B cell (primary cell): Measurements from ENCODE around the gene VAV3. TPM values are rescaled to one million over a fixed set of nuclear protein-coding genes. Genes with fewer than 3 reads are reported as not detected.

Experiments used
- ATAC-seq: fragments of 200-7000 bp; cut with Tn5 transposase; one replicate; pipeline ENCODE4 v1.10.0; 2021; ENCODE audit warnings: low read depth, mild to moderate bottlenecking, moderate number of reproducible peaks, moderate library complexity
- CTCF ChIA-PET: fragments of 350-600 bp; sonication (Branson Sonifier 250); formaldehyde crosslinking; loops from one replicate; lab custom pipeline; 2021; ENCODE audit warnings: antibody characterized with exemption, inconsistent platforms; lab: Charles Lee
- POLR2A ChIA-PET: fragments of 350-600 bp; sonication (Branson Sonifier 250); formaldehyde crosslinking; loops from one replicate; lab custom pipeline; 2021; ENCODE audit warnings: antibody characterized with exemption; lab: Charles Lee
- DNase-seq: peaks from one replicate; pipeline ENCODE4 v3.0.0; 2013
- H2AFZ ChIP-seq: 2 replicates; pipeline ENCODE4 v1.6.1; 2012; ENCODE audit warnings: mild to moderate bottlenecking, low read depth, low read length; ENCODE audit not compliant: insufficient read depth, poor library complexity, severe bottlenecking
- H3K27ac ChIP-seq, 2 donors: 1 replicate in 1 of 2; 2 replicates in 1 of 2; pipeline ENCODE4 v1.5.1; 2012 to 2013; ENCODE audit warnings: low read length in 2 of 2, mild to moderate bottlenecking in 2 of 2, moderate library complexity in 1 of 2
- H3K27me3 ChIP-seq, 4 experiments: fragments of 200-600 bp in 1 of 4; sonication (generic) in 1 of 4; replicated peaks in 1 of 4; 1 replicate in 2 of 4; 2 replicates in 2 of 4; pipeline versions ENCODE4 v1.6.1 to v1.7.0; 2013 to 2016; ENCODE audit warnings: low read length in 3 of 4, mild to moderate bottlenecking in 2 of 4, mixed read lengths in 1 of 4, moderate library complexity in 1 of 4; ENCODE audit not compliant: insufficient read depth in 4 of 4, control insufficient read depth in 3 of 4; ENCODE audit errors: control extremely low read depth in 1 of 4
- H3K36me3 ChIP-seq, 2 experiments: replicated peaks in 1 of 2; 1 replicate in 1 of 2; 2 replicates in 1 of 2; pipeline versions ENCODE4 v1.6.1 to v1.7.1; 2013; ENCODE audit warnings: low read length in 1 of 2; ENCODE audit not compliant: insufficient read depth in 2 of 2, control insufficient read depth in 1 of 2; ENCODE audit errors: control extremely low read depth in 1 of 2, extremely low read depth in 1 of 2
- H3K4me1 ChIP-seq, 2 donors: fragments of 200-600 bp in 1 of 2; sonication (generic) in 1 of 2; 1 replicate in 1 of 2; 2 replicates in 1 of 2; pipeline versions ENCODE4 v1.5.1 to v1.6.1; 2013 to 2017; ENCODE audit warnings: low read length in 2 of 2; ENCODE audit not compliant: control insufficient read depth in 2 of 2, insufficient read depth in 2 of 2
- H3K4me2 ChIP-seq: replicated peaks from 2 replicates; pipeline ENCODE3; 2012; ENCODE audit warnings: mild to moderate bottlenecking, low read depth, low read length; ENCODE audit not compliant: poor library complexity, severe bottlenecking
- H3K4me3 ChIP-seq, 5 experiments: fragments of 200-600 bp in 1 of 5; sonication (generic) in 1 of 5; 1 replicate in 3 of 5; 2 replicates in 2 of 5; pipeline versions ENCODE4 v1.5.1 to v1.7.0; 2011 to 2016; ENCODE audit warnings: low read length in 4 of 5, mild to moderate bottlenecking in 4 of 5, low read depth in 2 of 5, control low read depth in 1 of 5, moderate library complexity in 1 of 5; ENCODE audit not compliant: insufficient read depth in 1 of 5; ENCODE audit errors: control extremely low read depth in 1 of 5, extremely low read depth in 1 of 5
- H3K79me2 ChIP-seq: fragments of 200-600 bp; sonication (generic); one replicate; pipeline ENCODE4 v1.6.0; 2016; ENCODE audit warnings: low read length; ENCODE audit not compliant: control insufficient read depth, insufficient read depth
- H3K9ac ChIP-seq: fragments of 200-600 bp; sonication (generic); 2 replicates; pipeline ENCODE4 v1.6.1; 2017; ENCODE audit warnings: mild to moderate bottlenecking, low read length, moderate library complexity
- H3K9me3 ChIP-seq, 3 donors: one replicate each; pipeline versions ENCODE4 v1.6.1 to v1.7.1; 2013; ENCODE audit warnings: low read length in 2 of 3; ENCODE audit not compliant: control insufficient read depth in 2 of 3, insufficient read depth in 1 of 3; ENCODE audit errors: control extremely low read depth in 1 of 3
- H4K20me1 ChIP-seq: 2 replicates; pipeline ENCODE4 v1.6.0; 2012; ENCODE audit warnings: mild to moderate bottlenecking, low read length; ENCODE audit not compliant: insufficient read depth, control insufficient read depth, poor library complexity, severe bottlenecking
- H3K27ac Mint-ChIP-seq: one replicate; pipeline ENCODE4 v1.8.0; 2021; ENCODE audit warnings: mixed read lengths
- H3K27me3 Mint-ChIP-seq: one replicate; pipeline ENCODE4 v1.8.0; 2021; ENCODE audit warnings: mixed read lengths
- H3K4me1 Mint-ChIP-seq: one replicate; pipeline ENCODE4 v1.8.0; 2021; ENCODE audit warnings: mixed read lengths
- H3K4me3 Mint-ChIP-seq: one replicate; pipeline ENCODE4 v1.8.0; 2021; ENCODE audit warnings: mixed read lengths
- H3K9me3 Mint-ChIP-seq: one replicate; pipeline ENCODE4 v1.8.0; 2022; ENCODE audit warnings: mixed read lengths; ENCODE audit not compliant: insufficient read depth
- CTCF ChIP-seq: fragments of 200-600 bp; IDR thresholded peaks from one replicate; pipeline ENCODE4 v1.8.0; 2022; ENCODE audit warnings: antibody characterized with exemption, mild to moderate bottlenecking
- EZH2 ChIP-seq: IDR thresholded peaks from 2 replicates; pipeline ENCODE4 v1.6.1; 2012; ENCODE audit warnings: borderline replicate concordance, low read depth, mild to moderate bottlenecking, moderate library complexity, low read length; ENCODE audit not compliant: insufficient read depth, poor library complexity, severe bottlenecking
- WGBS: methylation state at CpG from one replicate; pipeline ENCODE4 v1.1.5; 2013; ENCODE audit warnings: missing lambda C conversion rate; ENCODE audit not compliant: insufficient coverage; 5-methylcytosine and 5-hydroxymethylcytosine counted together
- intact Hi-C: fragments of 100-400 bp; cut with micrococcal nuclease; formaldehyde crosslinking; loops from one replicate; pipeline ENCODE4 v1.10.0; 2022
- polyA plus RNA-seq: library from polyadenylated mRNA; depleted of rRNA; stranded (reverse); fragments of >200 nt; gene quantifications from 2 replicates; pipeline ENCODE4 v1.2.3, GENCODE V29; 2012
- total RNA-seq, 2 donors: library from RNA; stranded (reverse); fragments of 120-200 nt in 1 of 2; gene quantifications; 1 replicate in 1 of 2; 2 replicates in 1 of 2; pipeline versions ENCODE4 v1.2.3 to v1.2.4, GENCODE V29; 2013 to 2022

The VAV3 gene
- total and polyA plus RNA-seq, 2 donors (not counting 1 experiment from before 2014, with no cell fraction given): 14.8 to 32.5 TPM

DNA sequence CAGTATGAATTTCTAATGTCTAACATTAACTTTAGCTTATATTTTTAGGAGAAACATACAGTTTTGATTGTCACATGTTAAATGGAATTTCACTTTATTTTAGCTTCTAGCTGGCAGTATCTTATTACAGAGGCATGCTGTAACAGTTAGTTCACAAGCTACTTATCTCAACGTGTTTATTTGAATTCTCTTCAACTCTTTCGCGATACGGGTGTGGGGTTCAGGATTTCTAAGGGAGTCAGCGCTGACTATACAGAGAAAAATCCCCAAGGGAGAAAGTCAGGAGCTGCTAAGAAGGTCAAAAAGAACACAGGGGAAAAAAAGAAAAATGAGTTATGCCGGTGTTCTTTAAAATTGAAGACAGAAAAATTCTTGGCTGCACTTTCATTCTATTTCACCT lies 296.2 kb downstream of the VAV3 start:
- no peak overlapping the region for H3K27ac Mint-ChIP-seq
- no peaks in the 10 kb centered on the region for H3K27me3 Mint-ChIP-seq
- peaks cover 20 to 26% of the 10 kb centered on the region in 2 experiments for H3K36me3 ChIP-seq
- H3K79me2 ChIP-seq: no peaks in the 10 kb centered on the region
- no peaks in the 10 kb centered on the region for H3K9me3 Mint-ChIP-seq
- no peak for TF ChIP-seq CTCF
- TF ChIP-seq EZH2: no peak
- ATAC-seq (no peak), DNase-seq (no peak)
- no peaks in the 10 kb centered on the region for H3K4me1 ChIP-seq
- intact Hi-C loops: no loop called here
- ChIA-PET CTCF (no interaction called here), POLR2A (no interaction called here)
- H3K27ac ChIP-seq: no peak overlapping the region
- WGBS: 83% methylated on average over 1 of the region's 6 CpGs
- H3K4me3 ChIP-seq: no peak overlapping the region
- no peaks in the 10 kb centered on the region for H3K9me3 ChIP-seq
- H4K20me1 ChIP-seq: no peaks in the 10 kb centered on the region
- H2AFZ ChIP-seq: no peak overlapping the region
- H3K4me3 Mint-ChIP-seq: no peak overlapping the region
- no peaks in the 10 kb centered on the region for H3K4me1 Mint-ChIP-seq
- no peak overlapping the region for H3K9ac ChIP-seq
- H3K27me3 ChIP-seq: no peaks in the 10 kb centered on the region
- H3K4me2 ChIP-seq: no peak overlapping the region

DNA sequence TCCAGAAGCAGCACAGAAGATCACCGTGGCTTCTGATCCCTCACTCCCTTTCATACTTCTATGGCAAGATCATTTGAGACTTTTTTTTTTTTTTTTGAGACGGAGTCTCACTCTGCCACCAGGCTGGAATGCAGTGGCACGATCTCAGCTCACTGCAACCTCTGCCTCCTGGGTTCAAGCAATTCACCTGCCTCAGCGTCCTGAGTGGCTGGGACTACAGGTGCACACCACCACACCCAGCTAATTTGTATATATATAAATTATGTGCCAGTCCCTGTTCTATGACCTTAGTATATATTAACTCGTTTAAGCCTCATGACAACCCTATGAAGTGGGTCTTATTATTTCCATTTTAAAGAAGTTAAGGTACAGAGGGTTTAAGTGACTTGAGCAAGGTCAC lies 298.5 kb downstream of the VAV3 start:
- no peaks in the 10 kb centered on the region for H3K4me1 Mint-ChIP-seq
- no peak overlapping the region for H3K27ac Mint-ChIP-seq
- Histone ChIP-seq H3K4me1 (no peaks in the 10 kb centered on the region), H2AFZ (no peak overlapping the region), H3K4me2 (no peak overlapping the region), H4K20me1 (no peaks in the 10 kb centered on the region), H3K27me3 (no peaks in the 10 kb centered on the region), H3K36me3 (peaks cover 19 to 26% of the 10 kb centered on the region in 2 experiments), H3K4me3 (no peak overlapping the region), H3K9me3 (no peaks in the 10 kb centered on the region), H3K9ac (no peak overlapping the region), H3K27ac (no peak overlapping the region), H3K79me2 (no peaks in the 10 kb centered on the region)
- TF ChIP-seq CTCF (no peak), EZH2 (no peak)
- DNase-seq: no peak
- no peak overlapping the region for H3K4me3 Mint-ChIP-seq
- POLR2A ChIA-PET: no interaction called here
- ATAC-seq: no peak
- no peaks in the 10 kb centered on the region for H3K27me3 Mint-ChIP-seq
- no peaks in the 10 kb centered on the region for H3K9me3 Mint-ChIP-seq
- intact Hi-C loops: no loop called here
- WGBS: 100% methylated on average over 1 of the region's 5 CpGs
- CTCF ChIA-PET: no interaction called here
